Stimulated activated CD4-positive, alpha-beta T cell treated with anti-CD3 and anti-CD28 coated beads, Interleukin-2, amount 100 ng/mL, for 4 hours (primary cell): ENCODE data around the gene BNC2.

Experiments
- DNase-seq: peaks from one replicate; pipeline ENCODE4 v3.0.0-alpha.2; 2020; ENCODE audit warnings: low read depth

BNC2 gene

GRCh38 chr9:16367605-16368231 is 502.8 kb downstream of the BNC2 start:
- no peak for DNase-seq

- no peak for DNase-seq
Measured at GRCh38 chr9:16364347-16364746, 506.1 kb downstream of the BNC2 start.

GRCh38 chr9:16363916-16364315 is 506.6 kb downstream of the BNC2 start:
- DNase-seq, result no peak

- DNase-seq, result no peak
Measured at GRCh38 chr9:16363073-16363781, 507.2 kb downstream of the BNC2 start.

GRCh38 chr9:16361939-16362338 is 508.5 kb downstream of the BNC2 start:
- no peak for DNase-seq

GRCh38 chr9:16361118-16361517 is 509.4 kb downstream of the BNC2 start:
- DNase-seq, result no peak

- DNase-seq, result no peak
Measured at GRCh38 chr9:16360247-16360646, 510.2 kb downstream of the BNC2 start.
